Stimulated activated CD4-positive, alpha-beta T cell treated with anti-CD3 and anti-CD28 coated beads, Interleukin-2, amount 100 ng/mL, for 48 hours (primary cell): ENCODE measurements around the gene GRPR.

Experiments
- DNase-seq, 2 donors: peaks; one replicate each; pipeline ENCODE4 v3.0.0-alpha.2; 2020

Gene GRPR

DNA sequence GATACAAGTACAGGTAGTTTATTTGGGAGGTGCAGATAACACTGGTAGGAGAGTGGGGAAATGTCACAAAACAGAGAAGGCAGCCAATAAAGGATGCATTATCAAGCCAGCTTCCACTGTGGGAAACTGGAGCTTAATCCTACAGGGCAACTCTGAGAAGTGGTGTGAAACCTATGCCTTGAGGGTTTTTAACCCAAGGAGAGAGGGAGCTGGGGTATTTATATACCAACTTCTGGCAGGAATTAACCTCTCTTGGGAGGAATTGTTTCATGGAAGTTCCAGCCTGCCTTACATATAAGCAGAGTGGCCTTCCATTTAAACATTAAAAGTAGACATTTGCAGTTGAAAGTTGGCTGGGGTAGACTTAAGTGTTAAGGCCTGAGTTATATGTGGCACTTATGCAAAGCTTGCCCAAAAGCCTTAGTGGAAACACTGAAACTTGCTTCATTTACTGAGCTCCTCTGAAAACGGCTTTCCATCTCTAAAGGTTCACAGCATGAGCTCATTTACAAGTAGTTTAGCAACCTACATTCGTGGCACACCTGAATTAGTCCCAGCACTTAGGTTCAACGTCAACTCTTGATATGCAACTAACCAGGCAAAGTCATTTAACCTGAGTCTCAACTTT, 63.1 kb downstream of the GRPR start:
- no peak for DNase-seq

GRCh38 chrX:16187024-16187760, 63.8 kb downstream of the GRPR start:
- DNase-seq = no peak

DNA sequence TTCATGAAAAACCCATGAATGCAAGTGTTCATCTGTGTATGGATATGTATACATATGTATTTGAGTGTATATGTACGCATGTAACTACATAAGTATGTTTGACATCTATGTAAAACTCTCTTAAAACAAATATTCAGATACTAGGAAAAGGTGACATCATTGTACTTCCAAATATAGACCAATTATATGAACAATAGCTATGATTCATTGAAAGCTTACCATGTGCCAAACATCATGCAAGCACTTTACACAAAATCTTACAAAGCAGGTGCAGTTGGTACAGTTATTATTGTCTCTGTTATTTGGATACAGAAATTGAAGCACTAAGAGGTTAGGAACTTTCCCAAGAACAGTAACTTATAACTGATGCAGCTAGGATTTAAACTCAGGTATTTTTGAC, 65.3 kb downstream of the GRPR start:
- no peak for DNase-seq

DNA sequence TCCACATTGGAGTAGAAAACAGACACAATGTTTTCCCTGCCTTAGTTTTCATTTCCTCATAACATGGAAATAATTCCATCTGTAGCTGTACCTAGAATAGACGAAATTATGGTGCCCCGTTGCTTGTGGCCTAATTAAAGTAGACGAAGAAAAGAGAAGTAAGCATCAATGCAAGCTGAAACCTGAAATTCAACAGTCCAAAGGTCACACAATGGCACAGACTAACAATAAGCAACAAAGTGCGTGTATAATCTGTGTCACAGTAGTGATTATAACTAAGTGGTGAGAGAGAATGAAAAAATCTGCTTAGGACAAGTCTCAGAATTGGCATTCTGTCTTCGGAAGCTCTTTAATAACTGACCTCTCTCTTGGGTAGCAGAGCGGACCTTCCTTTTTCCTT, 68.2 kb downstream of the GRPR start:
- no peak for DNase-seq

- DNase-seq = no peak
Observed at GRCh38 chrX:16196829-16197228, 73.5 kb downstream of the GRPR start.

- DNase-seq = no peak
Observed at GRCh38 chrX:16199343-16199742, 76.0 kb downstream of the GRPR start.

DNA sequence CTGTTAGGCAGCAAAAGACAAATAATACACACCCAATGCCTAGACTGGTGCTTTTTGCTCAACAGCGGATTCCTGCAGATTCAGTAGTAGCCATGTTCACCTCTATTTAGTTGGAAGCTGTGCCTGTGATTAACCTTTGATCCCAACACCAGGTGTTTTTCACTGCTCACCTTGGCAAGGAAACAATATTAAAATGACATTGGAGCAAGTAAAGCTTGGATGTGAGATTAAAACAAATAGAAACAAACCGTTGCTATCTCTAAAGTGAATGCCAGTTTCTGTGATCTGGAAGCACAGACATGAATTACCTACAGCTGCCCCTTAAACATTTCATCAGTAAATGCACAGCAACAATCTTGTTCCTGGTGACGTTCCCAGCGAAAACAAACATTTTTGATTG, 79.6 kb downstream of the GRPR start:
- DNase-seq = no peak
